ENCODE measurements around the gene MLN.

The MLN gene

GRCh38 chr6:33787954-33788693 is 15.7 kb downstream of the MLN start:
- Histone ChIP-seq H3K79me2 (peaks cover 40% of the 10 kb centered on the region), H3K4me2 (ENCODE audit: low read length) (peak overlapping the region; percentile 90), H3K27me3 (ENCODE audit: control insufficient read depth, insufficient read depth, low read length) (no peaks in the 10 kb centered on the region), H3K4me1 (peaks cover 23% of the 10 kb centered on the region), H3K9me3 (ENCODE audit: control insufficient read depth, low read length) (no peaks in the 10 kb centered on the region), H3K36me3 (ENCODE audit: control insufficient read depth, insufficient read depth, low read length) (no peaks in the 10 kb centered on the region), H2AFZ (peak overlapping the region; percentile 97), H3K9ac (peak overlapping the region; percentile 93), H3K4me3 (ENCODE audit: low read depth, low read length) (peak overlapping the region; percentile 77), H3K27ac (peak overlapping the region; percentile 85)
- TF ChIP-seq, protein P1, sequence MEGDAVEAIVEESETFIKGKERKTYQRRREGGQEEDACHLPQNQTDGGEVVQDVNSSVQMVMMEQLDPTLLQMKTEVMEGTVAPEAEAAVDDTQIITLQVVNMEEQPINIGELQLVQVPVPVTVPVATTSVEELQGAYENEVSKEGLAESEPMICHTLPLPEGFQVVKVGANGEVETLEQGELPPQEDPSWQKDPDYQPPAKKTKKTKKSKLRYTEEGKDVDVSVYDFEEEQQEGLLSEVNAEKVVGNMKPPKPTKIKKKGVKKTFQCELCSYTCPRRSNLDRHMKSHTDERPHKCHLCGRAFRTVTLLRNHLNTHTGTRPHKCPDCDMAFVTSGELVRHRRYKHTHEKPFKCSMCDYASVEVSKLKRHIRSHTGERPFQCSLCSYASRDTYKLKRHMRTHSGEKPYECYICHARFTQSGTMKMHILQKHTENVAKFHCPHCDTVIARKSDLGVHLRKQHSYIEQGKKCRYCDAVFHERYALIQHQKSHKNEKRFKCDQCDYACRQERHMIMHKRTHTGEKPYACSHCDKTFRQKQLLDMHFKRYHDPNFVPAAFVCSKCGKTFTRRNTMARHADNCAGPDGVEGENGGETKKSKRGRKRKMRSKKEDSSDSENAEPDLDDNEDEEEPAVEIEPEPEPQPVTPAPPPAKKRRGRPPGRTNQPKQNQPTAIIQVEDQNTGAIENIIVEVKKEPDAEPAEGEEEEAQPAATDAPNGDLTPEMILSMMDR (IDR thresholded peaks at IDR 0.05), result no peak

GRCh38 chr6:33787346-33787953 is 16.4 kb downstream of the MLN start:
- H3K27me3 ChIP-seq (ENCODE audit: control insufficient read depth, insufficient read depth, low read length), result no peaks in the 10 kb centered on the region
- peak overlapping the region; percentile 97 for H2AFZ ChIP-seq
- peaks cover 23% of the 10 kb centered on the region for H3K4me1 ChIP-seq
- H3K4me3 ChIP-seq (ENCODE audit: low read depth, low read length), result peak overlapping the region; percentile 77
- TF ChIP-seq, protein P1 (IDR thresholded peaks at IDR 0.05), result no peak
- no peaks in the 10 kb centered on the region for H3K36me3 ChIP-seq (ENCODE audit: control insufficient read depth, insufficient read depth, low read length)
- H3K79me2 ChIP-seq, result peaks cover 44% of the 10 kb centered on the region
- no peaks in the 10 kb centered on the region for H3K9me3 ChIP-seq (ENCODE audit: control insufficient read depth, low read length)
- H3K4me2 ChIP-seq (ENCODE audit: low read length), result peak overlapping the region; percentile 90
- peak overlapping the region; percentile 85 for H3K27ac ChIP-seq
- no peak overlapping the region for H3K9ac ChIP-seq

- Histone ChIP-seq H3K9ac (no peak overlapping the region), H3K4me1 (peaks cover 23% of the 10 kb centered on the region), H3K27me3 (ENCODE audit: control insufficient read depth, insufficient read depth, low read length) (no peaks in the 10 kb centered on the region), H2AFZ (no peak overlapping the region), H3K79me2 (peaks cover 48% of the 10 kb centered on the region), H3K9me3 (ENCODE audit: control insufficient read depth, low read length) (no peaks in the 10 kb centered on the region), H3K4me2 (ENCODE audit: low read length) (no peak overlapping the region), H3K4me3 (ENCODE audit: low read depth, low read length) (no peak overlapping the region), H3K36me3 (ENCODE audit: control insufficient read depth, insufficient read depth, low read length) (no peaks in the 10 kb centered on the region), H3K27ac (no peak overlapping the region)
- TF ChIP-seq, protein P1 (IDR thresholded peaks at IDR 0.05), result no peak
Observed at GRCh38 chr6:33786736-33787135, 17.1 kb downstream of the MLN start.

- no peak overlapping the region for H3K4me3 ChIP-seq (ENCODE audit: low read depth, low read length)
- peaks cover 49% of the 10 kb centered on the region for H3K79me2 ChIP-seq
- no peak overlapping the region for H3K9ac ChIP-seq
- H3K27ac ChIP-seq, result peak overlapping the region; percentile 11
- no peaks in the 10 kb centered on the region for H3K9me3 ChIP-seq (ENCODE audit: control insufficient read depth, low read length)
- H3K4me1 ChIP-seq, result peaks cover 23% of the 10 kb centered on the region
- H3K4me2 ChIP-seq (ENCODE audit: low read length), result no peak overlapping the region
- TF ChIP-seq, protein P1 (IDR thresholded peaks at IDR 0.05), result no peak
- no peaks in the 10 kb centered on the region for H3K27me3 ChIP-seq (ENCODE audit: control insufficient read depth, insufficient read depth, low read length)
- no peak overlapping the region for H2AFZ ChIP-seq
- no peaks in the 10 kb centered on the region for H3K36me3 ChIP-seq (ENCODE audit: control insufficient read depth, insufficient read depth, low read length)
Observed at GRCh38 chr6:33785778-33786177, 18.0 kb downstream of the MLN start.

Data from parathyroid adenoma (tissue), 2 donors.